ENCODE data around the gene MAD1L1.

DNA sequence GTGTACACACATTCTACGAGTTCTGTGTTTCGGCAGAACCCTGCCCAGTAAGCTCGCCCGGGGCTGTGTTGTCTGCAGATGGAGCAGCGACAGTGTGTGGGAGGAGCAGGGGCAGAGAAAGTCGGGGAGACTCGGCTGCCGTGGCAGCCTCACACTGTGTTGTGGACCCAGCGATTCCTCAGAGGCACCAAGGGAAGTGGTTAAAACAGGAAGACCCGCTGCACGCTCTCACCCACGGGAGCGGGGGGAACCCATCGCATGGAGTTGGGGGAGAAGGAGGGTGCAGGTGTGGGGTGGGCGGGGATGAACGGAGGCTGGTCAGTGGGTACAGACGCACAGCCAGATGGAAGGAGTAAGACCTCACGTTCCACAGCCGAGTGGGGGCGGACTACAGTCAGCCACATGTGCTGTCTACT, 312.5 kb downstream of the MAD1L1 start:
- no peak for TF ChIP-seq CTCF (IDR thresholded peaks at IDR 0.05)
- TF ChIP-seq CREB1 (CRISPR knock-in tag; IDR thresholded peaks at IDR 0.05) = no peak
- TF ChIP-seq AFF4 (CRISPR knock-in tag; IDR thresholded peaks at IDR 0.05; ENCODE audit: borderline replicate concordance) = no peak
